GM19238 (cell line): ENCODE results near the gene RSRC1.
"Not testable (repeated sequence)": the region's sequence is repeated elsewhere in the genome, so short reads cannot be mapped to it uniquely, and the experiment has no call there.

ENCODE experiments used
- DNase-seq: peaks from one replicate; pipeline ENCODE4 v3.0.0; 2011; ENCODE audit warnings: low spot score; ENCODE audit not compliant: insufficient read length

The RSRC1 gene

GRCh38 chr3:158313338-158313927, 203.5 kb downstream of the RSRC1 start:
- no peak for DNase-seq

GRCh38 chr3:158314426-158315357, 204.8 kb downstream of the RSRC1 start:
- no peak for DNase-seq

- DNase-seq = not testable (repeated sequence)
Observed at GRCh38 chr3:158329696-158330441, 220.0 kb downstream of the RSRC1 start.

GRCh38 chr3:158330870-158331269, 221.0 kb downstream of the RSRC1 start:
- DNase-seq = no peak

GRCh38 chr3:158333736-158334135, 223.8 kb downstream of the RSRC1 start:
- no peak for DNase-seq

- DNase-seq = no peak
Observed at GRCh38 chr3:158337110-158337509, 227.2 kb downstream of the RSRC1 start.

GRCh38 chr3:158339638-158340037, 229.7 kb downstream of the RSRC1 start:
- DNase-seq = no peak

- not testable (repeated sequence) for DNase-seq
Observed at GRCh38 chr3:158340951-158341350, 231.1 kb downstream of the RSRC1 start.

GRCh38 chr3:158347966-158348365, 238.1 kb downstream of the RSRC1 start:
- DNase-seq = no peak

GRCh38 chr3:158350971-158351370, 241.1 kb downstream of the RSRC1 start:
- no peak for DNase-seq

- no peak for DNase-seq
Observed at GRCh38 chr3:158352551-158352950, 242.7 kb downstream of the RSRC1 start.

GRCh38 chr3:158354713-158355112, 244.8 kb downstream of the RSRC1 start:
- no peak for DNase-seq

- no peak for DNase-seq
Observed at GRCh38 chr3:158355623-158356588, 246.0 kb downstream of the RSRC1 start.

- no peak for DNase-seq
Observed at GRCh38 chr3:158359339-158359738, 249.4 kb downstream of the RSRC1 start.

GRCh38 chr3:158360756-158361448, 251.0 kb downstream of the RSRC1 start:
- no peak for DNase-seq

GRCh38 chr3:158368271-158368670, 258.4 kb downstream of the RSRC1 start:
- DNase-seq = no peak

GRCh38 chr3:158369279-158369678, 259.4 kb downstream of the RSRC1 start:
- DNase-seq = no peak

- DNase-seq = no peak
Observed at GRCh38 chr3:158379517-158379916, 269.6 kb downstream of the RSRC1 start.

GRCh38 chr3:158381262-158381868, 271.5 kb downstream of the RSRC1 start:
- no peak for DNase-seq

GRCh38 chr3:158382479-158382878, 272.6 kb downstream of the RSRC1 start:
- DNase-seq = no peak
